Transverse colon (tissue), 4 donors: ENCODE data around the gene ERC2. TPM values are rescaled to one million over a fixed set of nuclear protein-coding genes. Genes with fewer than 3 reads are reported as not detected.

Experiments used
- DNase-seq: peaks from one replicate; pipeline ENCODE4 v3.0.0-alpha.2; 2019
- H3K27ac ChIP-seq, 4 donors: fragments of 200-600 bp; sonication (generic); 2 replicates each; pipeline ENCODE4 v1.5.1; 2016 to 2018; ENCODE audit warnings: inconsistent platforms in 4 of 4
- H3K27me3 ChIP-seq: fragments of 200-600 bp; sonication (generic); 2 replicates; pipeline ENCODE4 v1.5.1; 2017; ENCODE audit warnings: inconsistent platforms
- H3K36me3 ChIP-seq, 4 donors: fragments of 200-600 bp; sonication (generic); 2 replicates each; pipeline ENCODE4 v1.5.1; 2017 to 2019; ENCODE audit warnings: inconsistent platforms in 4 of 4
- H3K4me1 ChIP-seq, 4 donors: fragments of 200-600 bp; sonication (generic); 2 replicates each; pipeline ENCODE4 v1.5.1; 2017 to 2020; ENCODE audit warnings: inconsistent platforms in 4 of 4
- H3K4me3 ChIP-seq, 4 donors: fragments of 200-600 bp; sonication (generic); 1 replicate in 1 of 4; 2 replicates in 3 of 4; pipeline versions ENCODE4 v1.5.1 to v1.6.1; 2017 to 2019; ENCODE audit warnings: inconsistent platforms in 4 of 4
- H3K9me3 ChIP-seq, 2 donors: fragments of 200-600 bp; sonication (generic); 2 replicates each; pipeline ENCODE4 v1.5.1; 2017 to 2019; ENCODE audit warnings: inconsistent platforms in 2 of 2
- EP300 ChIP-seq: sonication (generic); formaldehyde crosslinking; IDR thresholded peaks from one replicate; pipeline ENCODE4 v1.6.1; 2017; ENCODE audit warnings: antibody characterized with exemption, low read depth
- POLR2A ChIP-seq: fragments of 450-650 bp; IDR thresholded peaks from one replicate; pipeline ENCODE4 v1.6.1; 2016; ENCODE audit warnings: antibody characterized with exemption, mild to moderate bottlenecking, moderate library complexity
- POLR2AphosphoS5 ChIP-seq, 3 donors: sonication (generic); formaldehyde crosslinking; IDR thresholded peaks; one replicate each; pipeline ENCODE4 v1.6.1; 2016; ENCODE audit warnings: antibody characterized with exemption in 3 of 3
- WGBS, 2 donors: methylation state at CpG; one replicate each; pipeline ENCODE4 v1.1.5; 2018; ENCODE audit warnings: low coverage in 1 of 2; 5-methylcytosine and 5-hydroxymethylcytosine counted together
- in situ Hi-C, 4 donors: fragments of 200-750 bp; cut with MboI; loops; one replicate each; pipeline versions ENCODE4 v1.15.0 to v1.15.1; 2017; ENCODE audit warnings: low sequenced_read_pairs in 3 of 4, low pct_ligation_motif_present in 1 of 4, low pct_unique_long_range_greater_than_20kb in 1 of 4
- intact Hi-C: fragments of 100-400 bp; cut with DNase I; formaldehyde crosslinking; loops from one replicate; pipeline ENCODE4 v1.15.1; 2023; ENCODE audit warnings: low total_unique reads
- total RNA-seq, 4 donors: library from RNA; depleted of rRNA; stranded (reverse); fragments of >200 nt; gene quantifications; one replicate each; pipeline ENCODE4 v1.1.0, GENCODE V29; 2016
- TF ChIP-seq, protein P1 (sequence below), 5 experiments: fragments of 200-600 bp in 3 of 5; fragments of 450-650 bp in 2 of 5; sonication (generic) in 3 of 5; IDR thresholded peaks; 1 replicate in 2 of 5; 2 replicates in 3 of 5; pipeline ENCODE4 v1.5.1; 2016 to 2017; ENCODE audit warnings: antibody characterized with exemption in 5 of 5, inconsistent platforms in 3 of 5, mild to moderate bottlenecking in 2 of 5, moderate library complexity in 1 of 5

ERC2 gene
- total RNA-seq, 4 donors from 2014 or later: 0.41 to 1.3 TPM; not detected in 2

DNA sequence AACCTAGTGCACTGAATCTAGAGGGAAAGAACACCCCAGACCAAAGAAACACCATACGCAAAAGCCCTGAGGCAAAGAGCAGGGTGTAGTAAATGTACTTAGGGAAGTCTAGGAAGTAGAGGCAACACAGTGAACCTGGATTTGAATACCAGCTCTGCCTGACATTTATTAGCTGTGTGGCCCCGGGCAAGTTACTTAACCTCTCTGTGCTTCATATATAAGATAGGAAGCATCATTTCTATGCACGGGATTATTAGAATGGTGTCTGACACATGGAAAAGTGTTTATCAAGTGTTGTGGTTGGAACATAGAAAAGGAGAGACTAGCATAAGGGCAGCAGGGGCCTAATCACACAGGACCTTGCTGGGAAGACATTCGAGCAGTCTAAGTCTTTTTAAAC, 132.2 kb downstream of the ERC2 start:
- TF ChIP-seq POLR2A (no peak), EP300 (no peak), POLR2AphosphoS5 (IDR thresholded peaks at IDR 0.05) (no peak)
- TF ChIP-seq, protein P1, sequence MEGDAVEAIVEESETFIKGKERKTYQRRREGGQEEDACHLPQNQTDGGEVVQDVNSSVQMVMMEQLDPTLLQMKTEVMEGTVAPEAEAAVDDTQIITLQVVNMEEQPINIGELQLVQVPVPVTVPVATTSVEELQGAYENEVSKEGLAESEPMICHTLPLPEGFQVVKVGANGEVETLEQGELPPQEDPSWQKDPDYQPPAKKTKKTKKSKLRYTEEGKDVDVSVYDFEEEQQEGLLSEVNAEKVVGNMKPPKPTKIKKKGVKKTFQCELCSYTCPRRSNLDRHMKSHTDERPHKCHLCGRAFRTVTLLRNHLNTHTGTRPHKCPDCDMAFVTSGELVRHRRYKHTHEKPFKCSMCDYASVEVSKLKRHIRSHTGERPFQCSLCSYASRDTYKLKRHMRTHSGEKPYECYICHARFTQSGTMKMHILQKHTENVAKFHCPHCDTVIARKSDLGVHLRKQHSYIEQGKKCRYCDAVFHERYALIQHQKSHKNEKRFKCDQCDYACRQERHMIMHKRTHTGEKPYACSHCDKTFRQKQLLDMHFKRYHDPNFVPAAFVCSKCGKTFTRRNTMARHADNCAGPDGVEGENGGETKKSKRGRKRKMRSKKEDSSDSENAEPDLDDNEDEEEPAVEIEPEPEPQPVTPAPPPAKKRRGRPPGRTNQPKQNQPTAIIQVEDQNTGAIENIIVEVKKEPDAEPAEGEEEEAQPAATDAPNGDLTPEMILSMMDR (IDR thresholded peaks at IDR 0.05): no peak
- H3K9me3 ChIP-seq: no peaks in the 10 kb centered on the region
- no peak overlapping the region for H3K4me3 ChIP-seq
- no peak for DNase-seq
- no peaks in the 10 kb centered on the region for H3K27me3 ChIP-seq
- no peaks in the 10 kb centered on the region for H3K4me1 ChIP-seq
- no peak overlapping the region for H3K27ac ChIP-seq
- no peaks in the 10 kb centered on the region for H3K36me3 ChIP-seq
- in situ Hi-C loops: no loop called here
- intact Hi-C loops: no loop called here
- WGBS, 2 donors: 87 to 94% methylated on average over 4 of the region's 4 CpGs

GRCh38 chr3:56324473-56324872, 143.8 kb downstream of the ERC2 start:
- TF ChIP-seq POLR2A: no peak
- no peak for TF ChIP-seq EP300
- no peak for TF ChIP-seq POLR2AphosphoS5 (IDR thresholded peaks at IDR 0.05)
- TF ChIP-seq, protein P1 (IDR thresholded peaks at IDR 0.05): no peak
- in situ Hi-C loops: no loop called here
- intact Hi-C loops: loop anchor here (10.0 kb wide), 1 partner anchor 1730 kb away; no protein-coding TSS in a partner anchor

DNA sequence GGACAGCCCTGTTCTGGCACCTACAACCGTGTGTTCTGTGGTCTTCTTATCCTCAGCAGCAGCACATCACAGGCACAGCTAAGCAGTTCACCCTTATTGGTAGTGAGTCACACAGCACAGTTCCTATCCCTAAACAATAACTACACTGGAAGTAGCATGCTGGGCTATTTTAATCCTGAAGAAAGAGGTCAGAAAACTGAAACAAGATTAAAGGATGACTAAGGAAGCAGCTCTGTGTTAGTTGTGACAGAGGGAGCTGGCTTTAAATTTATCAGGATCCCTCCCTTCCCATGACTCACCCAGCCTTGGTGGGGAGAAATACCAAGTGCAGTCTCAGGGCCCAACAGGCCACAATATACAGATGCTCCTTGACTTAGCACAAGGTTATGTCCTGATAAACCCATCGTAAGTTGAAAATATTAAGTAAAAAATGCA, 144.3 kb downstream of the ERC2 start:
- DNase-seq: no peak
- Histone ChIP-seq H3K36me3 (no peaks in the 10 kb centered on the region), H3K9me3 (no peaks in the 10 kb centered on the region), H3K4me3 (no peak overlapping the region), H3K4me1 (no peaks in the 10 kb centered on the region), H3K27me3 (no peaks in the 10 kb centered on the region), H3K27ac (no peak overlapping the region)
- intact Hi-C loops (loop anchor here (10.0 kb wide), 1 partner anchor 1731 kb away; no protein-coding TSS in a partner anchor), in situ Hi-C loops (no loop called here)
- 56% methylated on average over 2 of the region's 2 CpGs; no CpG with 5 or more reads in 1 of the 2 donors for WGBS, 2 donors
- TF ChIP-seq POLR2AphosphoS5 (IDR thresholded peaks at IDR 0.05): no peak
- TF ChIP-seq POLR2A: no peak
- TF ChIP-seq, protein P1 (IDR thresholded peaks at IDR 0.05): no peak
- TF ChIP-seq EP300: no peak

More at GRCh38 chr3:56324473-56324872, 143.8 kb downstream of the ERC2 start:
- no peaks in the 10 kb centered on the region for H3K4me1 ChIP-seq
- no peaks in the 10 kb centered on the region for H3K27me3 ChIP-seq
- no peaks in the 10 kb centered on the region for H3K9me3 ChIP-seq
- 85% methylated on average over 3 of the region's 3 CpGs; no CpG with 5 or more reads in 1 of the 2 donors for WGBS, 2 donors
- no peak overlapping the region for H3K27ac ChIP-seq
- no peak overlapping the region for H3K4me3 ChIP-seq
- no peak for DNase-seq
- H3K36me3 ChIP-seq: no peaks in the 10 kb centered on the region

DNA sequence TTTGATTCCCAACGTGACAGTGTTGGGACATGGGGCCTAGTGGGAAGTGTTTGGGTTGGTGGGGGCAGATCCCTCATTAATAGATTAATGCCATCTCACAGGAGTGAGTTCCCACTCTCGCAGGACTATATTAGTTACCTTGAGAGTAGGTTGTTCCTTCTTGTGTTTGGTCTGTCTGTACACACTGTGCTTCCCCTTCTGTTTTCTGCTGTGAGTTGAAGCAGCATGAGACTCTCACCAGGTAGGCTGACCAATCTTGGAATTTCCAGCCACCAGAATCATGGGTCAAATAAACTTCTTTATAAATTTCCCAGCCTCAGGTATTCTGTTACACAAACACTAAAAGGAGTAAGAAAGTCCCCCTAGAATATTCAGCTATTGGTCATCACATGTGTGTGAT, 145.4 kb downstream of the ERC2 start:
- intact Hi-C loops: loop anchor here (10.0 kb wide), 1 partner anchor 1732 kb away; no protein-coding TSS in a partner anchor
- Histone ChIP-seq H3K36me3 (no peaks in the 10 kb centered on the region), H3K4me1 (no peaks in the 10 kb centered on the region), H3K4me3 (no peak overlapping the region), H3K27ac (no peak overlapping the region), H3K9me3 (no peaks in the 10 kb centered on the region), H3K27me3 (no peaks in the 10 kb centered on the region)
- TF ChIP-seq, protein P1 (IDR thresholded peaks at IDR 0.05): no peak
- no peak for TF ChIP-seq EP300
- TF ChIP-seq POLR2AphosphoS5 (IDR thresholded peaks at IDR 0.05): no peak
- TF ChIP-seq POLR2A: no peak
- DNase-seq: no peak
- in situ Hi-C loops: no loop called here
- 80% methylated on average over 2 of the region's 2 CpGs; no CpG with 5 or more reads in 1 of the 2 donors for WGBS, 2 donors
